NT2/D1 (cell line): ENCODE results near the gene AXIN1.

Experiments
- DNase-seq: peaks from one replicate; pipeline ENCODE4 v3.0.0-alpha.2; 2011; ENCODE audit warnings: low read depth, low spot score
- H3K27me3 ChIP-seq: 2 replicates; pipeline ENCODE4 v1.6.0; 2011; ENCODE audit warnings: mild to moderate bottlenecking; ENCODE audit not compliant: insufficient read length, insufficient read depth
- H3K36me3 ChIP-seq: 2 replicates; pipeline ENCODE4 v1.6.1; 2011; ENCODE audit warnings: mild to moderate bottlenecking, low read length, mixed read lengths; ENCODE audit not compliant: insufficient read depth, insufficient read length
- H3K4me1 ChIP-seq: 2 replicates; pipeline ENCODE4 v1.5.1; 2011; ENCODE audit not compliant: insufficient read depth, insufficient read length
- H3K4me3 ChIP-seq: 2 replicates; pipeline ENCODE4 v1.5.1; 2011; ENCODE audit warnings: low read depth; ENCODE audit not compliant: insufficient read length
- H3K9ac ChIP-seq: 2 replicates; pipeline ENCODE4 v1.6.0; 2011; ENCODE audit warnings: low read depth; ENCODE audit not compliant: insufficient read length
- H3K9me3 ChIP-seq: 2 replicates; pipeline ENCODE4 v1.5.1; 2011; ENCODE audit warnings: mild to moderate bottlenecking, low read length; ENCODE audit not compliant: insufficient read depth
- SUZ12 ChIP-seq: IDR thresholded peaks from 2 replicates; pipeline ENCODE4 v1.6.1; 2011; ENCODE audit not compliant: insufficient read length, insufficient read depth; ENCODE audit errors: extremely low read depth
- YY1 ChIP-seq: IDR thresholded peaks from 2 replicates; pipeline ENCODE4 v1.6.1; 2011; ENCODE audit not compliant: insufficient read length, insufficient read depth
- ZNF274 ChIP-seq: IDR thresholded peaks from 2 replicates; pipeline ENCODE4 v1.6.1; 2011; ENCODE audit warnings: mild to moderate bottlenecking, low read depth, low read length

The AXIN1 gene

DNA sequence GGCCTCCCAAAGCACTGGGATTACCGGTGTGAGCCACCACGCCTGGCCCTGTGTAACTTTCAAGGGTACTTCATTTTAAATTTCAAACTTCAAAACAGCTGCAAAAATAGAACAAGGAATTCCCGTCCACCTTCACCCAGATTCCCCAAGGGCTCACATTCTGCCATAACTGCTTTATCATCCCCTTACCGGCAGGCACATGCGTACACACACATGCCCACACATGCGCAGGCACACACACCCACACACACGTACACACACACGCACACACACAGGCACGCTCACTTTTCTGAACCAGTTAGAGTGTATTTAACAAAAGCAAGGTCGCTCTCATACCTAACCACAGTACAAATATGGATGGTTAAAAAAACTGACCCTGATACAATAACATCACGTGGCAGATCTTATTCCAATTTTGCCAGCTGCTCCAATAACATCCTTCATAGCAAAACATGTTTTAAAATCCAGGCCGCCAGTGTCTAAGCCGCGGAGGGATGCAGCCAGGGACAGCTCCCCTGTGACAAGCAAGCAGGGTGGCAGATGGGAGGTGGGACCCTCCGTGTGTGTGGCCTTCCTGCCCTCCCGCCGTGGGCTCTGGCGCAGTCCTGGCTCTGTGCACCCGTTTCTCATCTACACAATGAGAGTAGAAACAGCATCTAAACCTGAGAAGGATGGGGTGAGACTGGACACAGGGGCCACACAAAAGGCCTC is 46.5 kb downstream of the AXIN1 start:
- no peak for TF ChIP-seq SUZ12
- no peak for TF ChIP-seq ZNF274
- TF ChIP-seq YY1: no peak
- no peak for DNase-seq
- peaks cover 83% of the 10 kb centered on the region for H3K36me3 ChIP-seq
- H3K4me3 ChIP-seq: no peak overlapping the region
- H3K4me1 ChIP-seq: peaks cover 8% of the 10 kb centered on the region
- no peaks in the 10 kb centered on the region for H3K9me3 ChIP-seq
- H3K27me3 ChIP-seq: no peaks in the 10 kb centered on the region
- H3K9ac ChIP-seq: no peak overlapping the region

DNA sequence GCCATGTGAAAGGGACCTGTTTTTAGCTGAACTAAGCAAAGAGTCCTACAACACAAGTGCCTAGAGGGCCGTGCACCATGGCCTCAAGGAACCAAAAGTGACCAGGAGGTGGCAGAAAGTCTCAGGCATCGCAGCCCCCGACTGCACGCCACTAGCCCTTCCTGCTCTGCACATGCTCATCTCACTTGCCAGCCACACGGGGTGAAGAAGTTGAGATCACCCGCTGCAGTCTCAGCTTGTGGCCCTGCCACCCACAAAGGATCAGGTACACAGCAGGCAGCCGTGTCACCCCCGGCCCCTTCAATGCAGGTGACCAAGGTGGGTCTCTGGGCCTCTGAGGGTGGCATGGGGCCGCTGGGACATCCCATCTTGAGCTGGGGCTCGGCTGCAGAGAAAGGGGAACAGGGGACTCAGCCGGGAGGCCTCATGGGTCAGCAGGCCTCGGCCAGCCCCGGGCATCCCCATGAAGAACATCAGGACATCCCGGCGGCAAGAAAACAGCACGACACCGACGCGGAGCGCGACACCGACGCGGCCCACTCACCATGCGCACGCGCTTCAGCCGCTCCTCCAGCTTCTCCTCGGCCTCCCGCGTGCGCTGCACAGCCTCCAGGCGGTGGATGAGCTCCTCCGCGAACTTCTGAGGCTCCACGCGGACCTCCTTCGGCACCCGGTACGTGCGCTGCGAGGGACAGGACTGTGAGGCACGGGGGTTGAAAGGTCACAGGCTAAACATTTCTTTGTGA is 48.6 kb downstream of the AXIN1 start:
- Histone ChIP-seq H3K9me3 (no peaks in the 10 kb centered on the region), H3K27me3 (no peaks in the 10 kb centered on the region), H3K4me1 (no peaks in the 10 kb centered on the region), H3K4me3 (no peak overlapping the region), H3K9ac (no peak overlapping the region), H3K36me3 (peaks cover 77% of the 10 kb centered on the region)
- DNase-seq: no peak
- no peak for TF ChIP-seq ZNF274
- TF ChIP-seq YY1: no peak
- no peak for TF ChIP-seq SUZ12

DNA sequence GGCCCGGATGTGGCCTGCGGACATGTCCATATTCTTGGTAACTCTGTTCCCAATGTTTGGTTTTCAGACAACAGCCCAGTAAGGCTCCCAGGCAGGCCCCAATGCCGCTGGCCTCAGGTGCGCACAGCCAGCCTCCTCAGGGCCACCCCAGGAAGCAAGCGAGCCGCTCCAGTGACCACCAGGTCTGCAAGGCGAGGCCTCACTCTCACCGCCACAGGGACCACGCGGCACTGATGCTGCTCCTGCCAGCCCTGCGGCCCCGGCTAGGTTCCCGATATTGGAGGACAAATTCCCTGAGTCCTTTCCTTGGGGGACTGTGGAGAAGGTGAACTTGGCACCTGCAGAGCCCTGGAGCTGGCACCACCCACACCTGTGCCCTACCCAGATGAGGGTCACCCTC is 50.6 kb downstream of the AXIN1 start:
- H3K27me3 ChIP-seq: no peaks in the 10 kb centered on the region
- H3K4me3 ChIP-seq: no peak overlapping the region
- peaks cover 73% of the 10 kb centered on the region for H3K36me3 ChIP-seq
- H3K4me1 ChIP-seq: no peaks in the 10 kb centered on the region
- no peaks in the 10 kb centered on the region for H3K9me3 ChIP-seq
- no peak for DNase-seq
- no peak overlapping the region for H3K9ac ChIP-seq
- TF ChIP-seq YY1 (no peak), SUZ12 (no peak)

DNA sequence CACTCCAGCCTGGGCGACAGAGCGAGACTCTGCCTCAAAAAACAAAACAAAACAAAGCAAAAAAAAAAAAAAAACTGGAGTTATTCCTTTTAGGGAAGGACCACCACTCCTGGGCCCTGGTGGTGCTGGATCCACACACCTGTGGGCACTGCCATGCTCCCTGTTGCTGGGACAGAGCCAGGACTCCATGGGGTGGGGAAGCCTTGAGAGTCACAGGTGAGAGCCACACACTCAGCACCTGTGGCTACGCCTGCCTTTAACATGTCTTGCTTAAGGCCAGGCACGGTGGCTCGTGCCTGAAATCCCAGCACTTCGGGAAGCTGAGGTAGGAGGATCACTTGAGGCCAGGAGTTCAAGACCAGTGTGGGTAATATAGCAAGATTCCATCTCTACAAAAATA is 51.3 kb downstream of the AXIN1 start:
- Histone ChIP-seq H3K4me3 (no peak overlapping the region), H3K27me3 (no peaks in the 10 kb centered on the region), H3K36me3 (peaks cover 73% of the 10 kb centered on the region), H3K9me3 (no peaks in the 10 kb centered on the region), H3K4me1 (no peaks in the 10 kb centered on the region), H3K9ac (no peak overlapping the region)
- TF ChIP-seq SUZ12 (no peak), YY1 (no peak), ZNF274 (no peak)
- DNase-seq: no peak

DNA sequence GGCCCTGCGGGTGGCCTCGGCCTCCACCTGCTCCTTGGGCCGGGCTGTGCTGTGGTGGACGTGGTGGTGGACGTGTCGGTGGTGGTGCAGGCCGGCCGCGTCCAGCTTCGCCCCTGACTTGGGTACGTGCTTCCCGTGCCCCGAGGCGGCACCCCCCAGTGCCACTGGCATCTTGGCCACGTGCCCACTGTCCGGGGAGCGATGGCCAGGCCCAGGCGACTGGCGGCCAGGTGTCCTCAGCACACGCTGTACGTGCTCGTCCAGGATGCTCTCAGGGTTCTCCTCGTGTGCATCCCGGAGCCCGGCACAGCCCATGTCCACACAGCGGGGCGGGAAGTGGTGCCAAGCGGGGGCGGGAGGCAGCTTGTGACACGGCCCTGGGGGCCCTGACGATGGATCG is 54.7 kb downstream of the AXIN1 start:
- Histone ChIP-seq H3K4me3 (no peak overlapping the region), H3K9me3 (no peaks in the 10 kb centered on the region), H3K36me3 (peaks cover 68% of the 10 kb centered on the region), H3K27me3 (no peaks in the 10 kb centered on the region), H3K4me1 (no peaks in the 10 kb centered on the region), H3K9ac (no peak overlapping the region)
- DNase-seq: no peak
- TF ChIP-seq YY1: no peak
- TF ChIP-seq ZNF274: no peak

DNA sequence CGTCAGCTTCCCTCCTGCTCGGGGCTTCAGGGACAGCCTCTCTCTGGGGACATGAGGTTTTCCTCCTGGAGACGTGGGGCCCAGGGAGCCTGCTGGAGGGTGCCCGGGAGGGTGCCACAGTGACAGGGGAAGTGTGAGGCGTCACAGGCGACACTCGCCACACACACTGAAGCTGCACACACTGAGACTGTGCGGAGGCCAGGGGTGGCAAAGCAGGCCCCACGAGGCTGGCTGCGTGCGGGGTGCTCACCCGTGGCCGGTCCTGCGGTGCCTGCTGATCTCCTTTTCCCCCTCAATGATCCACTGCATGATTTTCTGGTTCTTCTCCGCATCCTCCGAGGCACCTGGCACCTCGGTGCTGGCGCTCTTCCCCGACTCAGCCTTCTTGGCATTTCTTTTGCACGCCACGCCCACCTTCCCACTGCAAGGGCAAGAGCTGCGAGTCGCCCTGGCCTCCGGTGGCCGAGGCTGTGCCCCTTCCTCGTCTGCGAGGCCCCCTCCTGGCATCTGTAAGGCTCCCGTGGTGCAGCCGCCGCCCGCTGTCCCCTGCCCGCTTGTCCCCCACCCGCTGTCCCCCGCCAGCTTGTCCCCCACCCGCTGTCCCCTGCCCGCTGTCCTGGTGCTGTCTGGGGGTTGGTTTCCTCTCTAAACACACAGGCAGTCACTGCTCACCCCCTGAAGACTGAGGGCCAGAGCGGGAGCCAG is 55.6 kb downstream of the AXIN1 start:
- Histone ChIP-seq H3K4me3 (no peak overlapping the region), H3K9ac (no peak overlapping the region), H3K27me3 (no peaks in the 10 kb centered on the region), H3K36me3 (peaks cover 68% of the 10 kb centered on the region), H3K9me3 (no peaks in the 10 kb centered on the region), H3K4me1 (no peaks in the 10 kb centered on the region)
- TF ChIP-seq YY1 (no peak), SUZ12 (no peak), ZNF274 (no peak)
- DNase-seq: no peak

DNA sequence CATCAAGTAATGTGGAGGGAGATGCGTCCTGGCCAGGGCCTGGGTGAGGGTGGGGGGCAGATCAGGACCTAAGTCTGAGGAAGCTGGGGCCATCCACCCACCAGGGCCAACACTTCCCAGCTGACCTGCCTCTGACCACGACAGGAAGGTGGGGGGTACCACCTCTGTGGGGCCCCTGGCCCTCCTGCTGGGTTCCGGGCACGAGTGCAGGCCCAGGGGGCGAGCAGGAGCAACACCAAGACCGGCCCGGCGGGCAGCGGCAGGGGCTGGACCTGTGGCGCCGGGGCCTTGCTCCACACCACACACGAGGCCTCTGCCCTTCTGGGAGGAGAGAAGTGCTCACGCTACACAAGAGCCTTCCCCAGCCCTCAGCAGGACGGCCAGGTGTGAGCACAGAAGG is 56.2 kb downstream of the AXIN1 start:
- no peaks in the 10 kb centered on the region for H3K27me3 ChIP-seq
- no peaks in the 10 kb centered on the region for H3K4me1 ChIP-seq
- H3K4me3 ChIP-seq: no peak overlapping the region
- no peaks in the 10 kb centered on the region for H3K9me3 ChIP-seq
- DNase-seq: no peak
- TF ChIP-seq SUZ12 (no peak), ZNF274 (no peak), YY1 (no peak)
- H3K9ac ChIP-seq: no peak overlapping the region
- H3K36me3 ChIP-seq: peaks cover 68% of the 10 kb centered on the region
